ENCODE data around the gene SYT1.

Gene SYT1

GRCh38 chr12:79296871-79297270 lies 432.3 kb downstream of the SYT1 start:
- no peak for TF ChIP-seq POLR2AphosphoS5 (IDR thresholded peaks at IDR 0.05; ENCODE audit: low read depth, low read length)
- TF ChIP-seq FOXP2 (optimal IDR thresholded peaks at IDR 0.05; ENCODE audit: borderline replicate concordance, extremely low read depth, extremely low read length, insufficient read depth): no peak
- no peak for TF ChIP-seq TAF1 (IDR thresholded peaks at IDR 0.05; ENCODE audit: borderline replicate concordance, insufficient read depth, low read length)
- TF ChIP-seq, protein P1, sequence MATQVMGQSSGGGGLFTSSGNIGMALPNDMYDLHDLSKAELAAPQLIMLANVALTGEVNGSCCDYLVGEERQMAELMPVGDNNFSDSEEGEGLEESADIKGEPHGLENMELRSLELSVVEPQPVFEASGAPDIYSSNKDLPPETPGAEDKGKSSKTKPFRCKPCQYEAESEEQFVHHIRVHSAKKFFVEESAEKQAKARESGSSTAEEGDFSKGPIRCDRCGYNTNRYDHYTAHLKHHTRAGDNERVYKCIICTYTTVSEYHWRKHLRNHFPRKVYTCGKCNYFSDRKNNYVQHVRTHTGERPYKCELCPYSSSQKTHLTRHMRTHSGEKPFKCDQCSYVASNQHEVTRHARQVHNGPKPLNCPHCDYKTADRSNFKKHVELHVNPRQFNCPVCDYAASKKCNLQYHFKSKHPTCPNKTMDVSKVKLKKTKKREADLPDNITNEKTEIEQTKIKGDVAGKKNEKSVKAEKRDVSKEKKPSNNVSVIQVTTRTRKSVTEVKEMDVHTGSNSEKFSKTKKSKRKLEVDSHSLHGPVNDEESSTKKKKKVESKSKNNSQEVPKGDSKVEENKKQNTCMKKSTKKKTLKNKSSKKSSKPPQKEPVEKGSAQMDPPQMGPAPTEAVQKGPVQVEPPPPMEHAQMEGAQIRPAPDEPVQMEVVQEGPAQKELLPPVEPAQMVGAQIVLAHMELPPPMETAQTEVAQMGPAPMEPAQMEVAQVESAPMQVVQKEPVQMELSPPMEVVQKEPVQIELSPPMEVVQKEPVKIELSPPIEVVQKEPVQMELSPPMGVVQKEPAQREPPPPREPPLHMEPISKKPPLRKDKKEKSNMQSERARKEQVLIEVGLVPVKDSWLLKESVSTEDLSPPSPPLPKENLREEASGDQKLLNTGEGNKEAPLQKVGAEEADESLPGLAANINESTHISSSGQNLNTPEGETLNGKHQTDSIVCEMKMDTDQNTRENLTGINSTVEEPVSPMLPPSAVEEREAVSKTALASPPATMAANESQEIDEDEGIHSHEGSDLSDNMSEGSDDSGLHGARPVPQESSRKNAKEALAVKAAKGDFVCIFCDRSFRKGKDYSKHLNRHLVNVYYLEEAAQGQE (IDR thresholded peaks at IDR 0.05; ENCODE audit: insufficient read depth in 1 of 2, low read depth in 2 of 2, low read length in 2 of 2): no peak
- TF ChIP-seq SIN3A (IDR thresholded peaks at IDR 0.05; ENCODE audit: borderline replicate concordance, insufficient read depth, low read length): no peak

DNA sequence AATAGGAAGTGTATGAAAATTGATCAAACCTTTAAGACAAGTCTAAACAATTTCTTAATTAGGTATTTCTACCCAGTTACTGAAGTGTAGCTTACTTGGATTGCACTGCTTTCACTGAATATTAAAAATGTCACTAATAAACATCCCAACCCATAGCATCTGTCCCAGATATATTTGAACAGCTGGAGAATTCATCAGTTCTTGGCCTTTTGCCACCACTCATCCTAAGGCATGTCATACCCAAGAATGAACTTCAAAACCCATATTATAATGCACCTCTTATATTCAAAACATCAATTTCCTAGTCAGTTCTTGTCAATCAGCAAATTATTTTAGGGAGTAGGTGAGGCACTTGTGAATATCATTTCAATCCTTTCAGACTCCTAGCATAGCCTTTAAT lies 433.9 kb downstream of the SYT1 start:
- no peak for TF ChIP-seq SIN3A (IDR thresholded peaks at IDR 0.05; ENCODE audit: borderline replicate concordance, insufficient read depth, low read length)
- TF ChIP-seq TAF1 (IDR thresholded peaks at IDR 0.05; ENCODE audit: borderline replicate concordance, insufficient read depth, low read length): no peak
- no peak for TF ChIP-seq POLR2AphosphoS5 (IDR thresholded peaks at IDR 0.05; ENCODE audit: low read depth, low read length)
- TF ChIP-seq, protein P1 (IDR thresholded peaks at IDR 0.05; ENCODE audit: insufficient read depth in 1 of 2, low read depth in 2 of 2, low read length in 2 of 2): no peak
- no peak for TF ChIP-seq FOXP2 (optimal IDR thresholded peaks at IDR 0.05; ENCODE audit: borderline replicate concordance, extremely low read depth, extremely low read length, insufficient read depth)

DNA sequence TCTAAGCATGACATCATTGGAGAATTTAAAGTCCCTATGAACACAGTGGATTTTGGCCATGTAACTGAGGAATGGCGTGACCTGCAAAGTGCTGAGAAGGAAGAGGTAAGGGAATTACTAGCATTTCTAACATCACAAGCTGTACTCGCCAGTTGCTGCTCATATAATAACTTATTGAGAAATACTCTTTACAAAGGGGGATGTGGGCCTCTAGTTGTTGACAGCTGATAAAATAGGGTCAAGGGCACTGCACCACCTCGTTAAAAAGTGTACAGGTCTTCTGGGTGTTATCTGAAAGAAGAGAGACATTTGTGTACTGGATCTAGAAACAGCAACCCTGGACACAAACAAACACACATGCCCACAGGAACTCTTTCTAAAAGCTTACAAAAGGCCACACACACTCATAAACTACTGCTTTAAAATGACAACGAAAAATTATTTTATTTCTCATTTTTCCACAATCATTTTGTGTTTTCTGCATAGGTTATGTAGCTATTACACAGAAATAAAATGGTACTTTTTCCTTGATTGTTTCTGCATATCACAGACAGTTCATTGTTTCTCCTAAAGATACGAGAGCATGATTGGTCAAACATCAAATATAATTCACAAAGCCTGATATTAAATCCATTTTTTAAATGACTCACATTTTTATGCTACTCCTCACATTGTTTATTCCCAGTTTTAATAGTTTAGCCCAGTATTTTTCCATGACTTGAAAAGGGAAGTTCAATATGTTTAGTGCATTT lies 435.0 kb downstream of the SYT1 start:
- no peak for TF ChIP-seq TAF1 (IDR thresholded peaks at IDR 0.05; ENCODE audit: borderline replicate concordance, insufficient read depth, low read length)
- TF ChIP-seq, protein P1 (IDR thresholded peaks at IDR 0.05; ENCODE audit: insufficient read depth in 1 of 2, low read depth in 2 of 2, low read length in 2 of 2): no peak
- TF ChIP-seq FOXP2 (optimal IDR thresholded peaks at IDR 0.05; ENCODE audit: borderline replicate concordance, extremely low read depth, extremely low read length, insufficient read depth): no peak
- TF ChIP-seq SIN3A (IDR thresholded peaks at IDR 0.05; ENCODE audit: borderline replicate concordance, insufficient read depth, low read length): no peak
- TF ChIP-seq POLR2AphosphoS5 (IDR thresholded peaks at IDR 0.05; ENCODE audit: low read depth, low read length): no peak

DNA sequence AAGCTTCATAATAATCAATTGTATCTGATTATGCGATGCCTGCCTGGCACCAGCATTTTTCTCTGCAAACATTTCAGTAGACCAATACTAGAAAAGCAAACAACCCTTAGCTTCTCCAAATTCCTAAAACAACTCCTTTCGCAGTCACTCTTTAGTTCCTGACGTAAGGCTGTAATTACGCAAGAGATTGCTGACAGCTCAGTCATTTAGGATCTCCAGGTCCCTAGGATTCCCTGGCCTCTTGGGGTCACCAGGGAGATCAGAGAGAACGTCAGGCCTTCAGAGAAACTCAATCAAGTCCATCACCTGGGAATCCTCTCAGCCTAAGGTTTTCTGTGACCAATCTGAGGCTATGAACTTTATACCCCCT lies 435.6 kb downstream of the SYT1 start:
- TF ChIP-seq, protein P1 (IDR thresholded peaks at IDR 0.05; ENCODE audit: insufficient read depth in 1 of 2, low read depth in 2 of 2, low read length in 2 of 2): no peak
- no peak for TF ChIP-seq TAF1 (IDR thresholded peaks at IDR 0.05; ENCODE audit: borderline replicate concordance, insufficient read depth, low read length)
- TF ChIP-seq POLR2AphosphoS5 (IDR thresholded peaks at IDR 0.05; ENCODE audit: low read depth, low read length): no peak
- no peak for TF ChIP-seq FOXP2 (optimal IDR thresholded peaks at IDR 0.05; ENCODE audit: borderline replicate concordance, extremely low read depth, extremely low read length, insufficient read depth)
- TF ChIP-seq SIN3A (IDR thresholded peaks at IDR 0.05; ENCODE audit: borderline replicate concordance, insufficient read depth, low read length): no peak
